ENCODE results near the gene EPB41. TPM values are rescaled to one million over a fixed set of nuclear protein-coding genes. Genes with fewer than 3 reads are reported as not detected.

EPB41 gene
- total RNA-seq, 1 experiment from 2014 or later = 20.2 TPM

DNA sequence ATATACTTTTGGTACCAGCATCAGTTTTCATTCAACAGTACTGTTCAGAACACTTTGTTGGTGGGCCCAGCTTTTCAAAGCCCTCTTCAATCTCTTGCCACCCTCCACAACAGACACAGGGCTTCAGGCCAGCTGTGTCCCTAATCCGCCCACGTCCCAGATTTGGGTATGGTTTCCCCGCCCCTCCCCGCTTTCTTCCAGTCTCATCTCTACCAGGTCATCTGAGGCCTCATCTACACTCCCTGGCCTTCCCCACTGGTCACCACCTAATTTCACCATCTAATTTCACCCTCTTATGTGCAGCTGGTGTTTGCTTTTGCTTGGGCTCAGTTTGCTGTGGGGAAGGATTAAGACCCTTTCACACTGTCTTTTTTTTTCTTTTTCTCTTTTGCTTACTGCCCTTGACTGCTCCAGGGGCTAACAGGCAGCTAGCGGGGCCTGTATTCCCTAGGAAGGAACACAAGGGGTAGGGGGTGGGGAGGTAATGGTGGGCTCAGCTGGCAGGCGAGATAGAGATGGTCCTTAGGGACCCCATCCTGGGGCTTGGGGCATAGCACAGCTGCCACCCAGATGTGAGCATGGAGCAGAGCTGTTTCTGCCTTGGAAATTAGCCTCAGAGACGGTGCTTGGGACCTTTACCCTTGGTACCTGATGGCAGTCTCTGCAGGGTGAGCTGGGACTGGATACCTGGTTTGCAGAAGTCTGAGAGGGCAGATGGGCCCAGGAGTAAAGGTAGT, 3.8 kb upstream of the EPB41 start:
- H3K27ac ChIP-seq (ENCODE audit: low read length) = no peak overlapping the region
- TF ChIP-seq, protein P1, sequence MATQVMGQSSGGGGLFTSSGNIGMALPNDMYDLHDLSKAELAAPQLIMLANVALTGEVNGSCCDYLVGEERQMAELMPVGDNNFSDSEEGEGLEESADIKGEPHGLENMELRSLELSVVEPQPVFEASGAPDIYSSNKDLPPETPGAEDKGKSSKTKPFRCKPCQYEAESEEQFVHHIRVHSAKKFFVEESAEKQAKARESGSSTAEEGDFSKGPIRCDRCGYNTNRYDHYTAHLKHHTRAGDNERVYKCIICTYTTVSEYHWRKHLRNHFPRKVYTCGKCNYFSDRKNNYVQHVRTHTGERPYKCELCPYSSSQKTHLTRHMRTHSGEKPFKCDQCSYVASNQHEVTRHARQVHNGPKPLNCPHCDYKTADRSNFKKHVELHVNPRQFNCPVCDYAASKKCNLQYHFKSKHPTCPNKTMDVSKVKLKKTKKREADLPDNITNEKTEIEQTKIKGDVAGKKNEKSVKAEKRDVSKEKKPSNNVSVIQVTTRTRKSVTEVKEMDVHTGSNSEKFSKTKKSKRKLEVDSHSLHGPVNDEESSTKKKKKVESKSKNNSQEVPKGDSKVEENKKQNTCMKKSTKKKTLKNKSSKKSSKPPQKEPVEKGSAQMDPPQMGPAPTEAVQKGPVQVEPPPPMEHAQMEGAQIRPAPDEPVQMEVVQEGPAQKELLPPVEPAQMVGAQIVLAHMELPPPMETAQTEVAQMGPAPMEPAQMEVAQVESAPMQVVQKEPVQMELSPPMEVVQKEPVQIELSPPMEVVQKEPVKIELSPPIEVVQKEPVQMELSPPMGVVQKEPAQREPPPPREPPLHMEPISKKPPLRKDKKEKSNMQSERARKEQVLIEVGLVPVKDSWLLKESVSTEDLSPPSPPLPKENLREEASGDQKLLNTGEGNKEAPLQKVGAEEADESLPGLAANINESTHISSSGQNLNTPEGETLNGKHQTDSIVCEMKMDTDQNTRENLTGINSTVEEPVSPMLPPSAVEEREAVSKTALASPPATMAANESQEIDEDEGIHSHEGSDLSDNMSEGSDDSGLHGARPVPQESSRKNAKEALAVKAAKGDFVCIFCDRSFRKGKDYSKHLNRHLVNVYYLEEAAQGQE (IDR thresholded peaks at IDR 0.05; ENCODE audit: insufficient read depth in 1 of 2, low read depth in 2 of 2, low read length in 1 of 2) = no peak
- TF ChIP-seq SIN3A (IDR thresholded peaks at IDR 0.05; ENCODE audit: borderline replicate concordance, insufficient read depth, low read depth, low read length) = no peak
- no peak for TF ChIP-seq TCF7L2 (IDR thresholded peaks at IDR 0.05; ENCODE audit: low read depth, low read length)
- H3K36me3 ChIP-seq (ENCODE audit: control insufficient read depth, insufficient read depth, low read length) = no peaks in the 10 kb centered on the region
- BruUV-seq (replicated peaks) = no TSS peak
- CTCF ChIA-PET = no interaction called here
- no peaks in the 10 kb centered on the region for H3K9me3 ChIP-seq (ENCODE audit: control insufficient read depth, insufficient read depth, low read depth, low read length)
- POLR2A ChIA-PET = no interaction called here
- H3K4me3 ChIP-seq (ENCODE audit: low read depth in 2 of 2, low read length in 2 of 2) = no peak overlapping the region
- H3K27me3 ChIP-seq (ENCODE audit: control insufficient read depth, insufficient read depth, low read length) = no peaks in the 10 kb centered on the region
- in situ Hi-C loops (cut with HindIII; ENCODE audit: low pct_unique_long_range_greater_than_20kb, low sequenced_read_pairs) = no loop called here
- DNase-seq (ENCODE audit: low read depth, low spot score) = no peak
- peaks cover 4% of the 10 kb centered on the region; the same call in 1 of the 2 replicates for H3K4me1 ChIP-seq (ENCODE audit: control insufficient read depth, insufficient read depth, low read length)
- intact Hi-C loops (cut with micrococcal nuclease; ENCODE audit: unreplicated experiment) = no loop called here
- no peak for ATAC-seq

DNA sequence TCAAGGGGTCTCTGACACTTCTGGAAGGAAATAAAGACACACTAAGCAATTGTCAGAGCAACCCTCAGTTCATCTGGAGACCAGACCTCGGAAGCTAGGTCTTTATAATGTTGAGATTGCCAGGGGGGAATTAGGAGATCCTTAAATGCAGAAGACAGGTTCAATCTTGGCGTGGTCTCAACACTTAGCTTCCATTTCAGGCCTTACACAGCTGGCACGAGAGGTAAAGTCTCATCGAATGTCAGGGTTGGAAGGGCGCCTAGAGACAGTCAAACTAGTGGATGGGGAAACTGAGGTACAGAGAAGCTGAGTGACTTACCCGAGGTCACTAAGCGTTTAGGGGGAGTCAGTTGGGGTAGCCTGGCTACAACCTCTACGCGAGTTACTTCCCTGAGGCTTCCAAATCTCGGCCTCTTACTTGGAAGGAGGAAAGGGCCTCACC, 562 bp upstream of the EPB41 start:
- DNase-seq (ENCODE audit: low read depth, low spot score) = no peak
- CTCF ChIA-PET = interaction anchor here (0.8 kb wide), 1 partner anchor 20 kb away, joined by 4 read pairs; no protein-coding TSS in a partner anchor
- no peak for TF ChIP-seq SIN3A (IDR thresholded peaks at IDR 0.05; ENCODE audit: borderline replicate concordance, insufficient read depth, low read depth, low read length)
- TF ChIP-seq, protein P2, sequence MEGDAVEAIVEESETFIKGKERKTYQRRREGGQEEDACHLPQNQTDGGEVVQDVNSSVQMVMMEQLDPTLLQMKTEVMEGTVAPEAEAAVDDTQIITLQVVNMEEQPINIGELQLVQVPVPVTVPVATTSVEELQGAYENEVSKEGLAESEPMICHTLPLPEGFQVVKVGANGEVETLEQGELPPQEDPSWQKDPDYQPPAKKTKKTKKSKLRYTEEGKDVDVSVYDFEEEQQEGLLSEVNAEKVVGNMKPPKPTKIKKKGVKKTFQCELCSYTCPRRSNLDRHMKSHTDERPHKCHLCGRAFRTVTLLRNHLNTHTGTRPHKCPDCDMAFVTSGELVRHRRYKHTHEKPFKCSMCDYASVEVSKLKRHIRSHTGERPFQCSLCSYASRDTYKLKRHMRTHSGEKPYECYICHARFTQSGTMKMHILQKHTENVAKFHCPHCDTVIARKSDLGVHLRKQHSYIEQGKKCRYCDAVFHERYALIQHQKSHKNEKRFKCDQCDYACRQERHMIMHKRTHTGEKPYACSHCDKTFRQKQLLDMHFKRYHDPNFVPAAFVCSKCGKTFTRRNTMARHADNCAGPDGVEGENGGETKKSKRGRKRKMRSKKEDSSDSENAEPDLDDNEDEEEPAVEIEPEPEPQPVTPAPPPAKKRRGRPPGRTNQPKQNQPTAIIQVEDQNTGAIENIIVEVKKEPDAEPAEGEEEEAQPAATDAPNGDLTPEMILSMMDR (IDR thresholded peaks at IDR 0.05) = no peak
- intact Hi-C loops (cut with micrococcal nuclease; ENCODE audit: unreplicated experiment) = no loop called here
- H3K36me3 ChIP-seq (ENCODE audit: control insufficient read depth, insufficient read depth, low read length) = no peaks in the 10 kb centered on the region
- peak overlapping the region; percentile 76 for H3K27ac ChIP-seq (ENCODE audit: low read length)
- peak overlapping the region; percentile 54 to 80 for H3K4me3 ChIP-seq (ENCODE audit: low read depth in 2 of 2, low read length in 2 of 2)
- no TSS peak for BruUV-seq (replicated peaks)
- in situ Hi-C loops (cut with HindIII; ENCODE audit: low pct_unique_long_range_greater_than_20kb, low sequenced_read_pairs) = no loop called here
- POLR2A ChIA-PET = interaction anchor here (0.7 kb wide), 2 partner anchors 86 to 322 kb away, joined by 3 to 4 read pairs; partner anchors contain the start of gene PTPRU
- peak; percentile 3; the same call in 1 of the 2 replicates for ATAC-seq
- H3K9me3 ChIP-seq (ENCODE audit: control insufficient read depth, insufficient read depth, low read depth, low read length) = no peaks in the 10 kb centered on the region
- H3K4me1 ChIP-seq (ENCODE audit: control insufficient read depth, insufficient read depth, low read length) = peaks cover 4% of the 10 kb centered on the region; the same call in 1 of the 2 replicates
- H3K27me3 ChIP-seq (ENCODE audit: control insufficient read depth, insufficient read depth, low read length) = no peaks in the 10 kb centered on the region
